ENCODE measurements around the gene ITGA3. TPM values are rescaled to one million over a fixed set of nuclear protein-coding genes. Genes with fewer than 3 reads are reported as not detected.

Gene ITGA3
- polyA plus RNA-seq (ENCODE audit: low read depth in 6 of 6), result 1 to 10 TPM in 1 of 6 donors, under 1 TPM in 4, not detected in 1; 0.29 to 1.4 (median 0.62) TPM

GRCh38 chr17:50055426-50056216, at the start of gene ITGA3:
Gene ITGA3 (plus strand): TSS chr17:50056110. CDS start chr17:50056440, 330 bp downstream.
- Mint-ChIP-seq H3K9me3 (no peaks in the 10 kb centered on the region), H3K4me1 (peaks cover 12 to 27% (median 24%) of the 10 kb centered on the region in 3 donors), H3K4me3 (peak within 1 kb of the TSS; percentile 79 to 95 (median 90)), H3K36me3 (no peaks in the 10 kb centered on the region), H3K27ac (peak within 1 kb of the TSS in 3 of 6 donors; percentile 45 to 84 (median 80)), H3K27me3 (peaks cover 24 to 76% (median 44%) of the 10 kb centered on the region in 3 donors)
- DNase-seq (peak; percentile 14), ATAC-seq (ENCODE audit: low read depth in 2 of 2) (peak; percentile 47 to 48)

DNA sequence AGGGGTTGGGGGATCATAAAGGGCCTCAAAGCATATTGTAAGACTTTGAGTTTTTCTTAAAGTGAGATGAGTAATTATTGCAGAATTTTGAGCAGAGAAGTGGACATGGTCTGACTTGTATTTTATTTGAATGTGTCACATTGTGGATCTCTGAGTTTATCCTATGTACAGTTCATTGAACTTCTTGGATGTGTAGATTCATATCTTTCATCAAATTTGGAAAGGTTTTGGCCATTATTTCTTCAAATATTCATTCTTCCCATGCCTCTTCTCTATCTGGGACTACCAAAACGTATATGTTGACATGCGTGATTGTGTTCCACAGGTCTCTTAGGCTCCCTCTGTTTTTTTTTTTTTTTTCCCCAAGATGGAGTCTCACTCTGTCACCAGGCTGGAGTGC, 46.6 kb upstream of the ITGA3 start:
- DNase-seq, result no peak
- Mint-ChIP-seq H3K36me3 (peaks cover 17 to 33% of the 10 kb centered on the region in 2 donors), H3K9me3 (peaks cover 5 to 48% (median 32%) of the 10 kb centered on the region in 7 donors), H3K4me1 (peaks cover 9 to 21% (median 9%) of the 10 kb centered on the region in 3 donors), H3K27ac (no peak overlapping the region), H3K27me3 (peaks cover 18 to 49% (median 25%) of the 10 kb centered on the region in 3 donors), H3K4me3 (no peak overlapping the region)
- no peak for ATAC-seq (ENCODE audit: low read depth in 2 of 2)

- Mint-ChIP-seq H3K4me3 (peak overlapping the region in 1 of 8 donors; percentile 6), H3K4me1 (peaks cover 0 to 2% (median 0%) of the 10 kb centered on the region in 3 donors), H3K27ac (no peak overlapping the region), H3K36me3 (peaks cover 22 to 47% of the 10 kb centered on the region in 2 donors), H3K27me3 (peaks cover 33 to 74% (median 39%) of the 10 kb centered on the region in 3 donors), H3K9me3 (peaks cover 10 to 57% (median 40%) of the 10 kb centered on the region in 7 donors)
- DNase-seq (no peak), ATAC-seq (ENCODE audit: low read depth in 2 of 2) (no peak)
Observed at GRCh38 chr17:50013079-50013478, 42.8 kb upstream of the ITGA3 start.

GRCh38 chr17:50014471-50015088, 41.3 kb upstream of the ITGA3 start:
- H3K27ac Mint-ChIP-seq, result no peak overlapping the region
- H3K4me1 Mint-ChIP-seq, result no peaks in the 10 kb centered on the region
- H3K27me3 Mint-ChIP-seq, result peaks cover 37 to 76% (median 39%) of the 10 kb centered on the region in 3 donors
- ATAC-seq (ENCODE audit: low read depth in 2 of 2) (no peak), DNase-seq (no peak)
- peaks cover 18 to 38% of the 10 kb centered on the region in 2 donors for H3K36me3 Mint-ChIP-seq
- H3K4me3 Mint-ChIP-seq, result no peak overlapping the region
- peaks cover 5 to 46% (median 33%) of the 10 kb centered on the region in 7 donors for H3K9me3 Mint-ChIP-seq

- no peak overlapping the region for H3K4me3 Mint-ChIP-seq
- no peak for DNase-seq
Observed at GRCh38 chr17:50015146-50015545, 40.8 kb upstream of the ITGA3 start.

GRCh38 chr17:50018909-50019308, 37.0 kb upstream of the ITGA3 start:
- peaks cover 5 to 15% (median 10%) of the 10 kb centered on the region in 7 donors for H3K9me3 Mint-ChIP-seq
- DNase-seq (no peak), ATAC-seq (ENCODE audit: low read depth in 2 of 2) (no peak)
- no peaks in the 10 kb centered on the region for H3K4me1 Mint-ChIP-seq
- no peak overlapping the region for H3K27ac Mint-ChIP-seq
- H3K36me3 Mint-ChIP-seq, result peaks cover 7 to 18% of the 10 kb centered on the region in 2 donors
- H3K4me3 Mint-ChIP-seq, result no peak overlapping the region
- peaks cover 36 to 56% (median 44%) of the 10 kb centered on the region in 3 donors for H3K27me3 Mint-ChIP-seq

More at GRCh38 chr17:50015146-50015545, 40.8 kb upstream of the ITGA3 start:
- Mint-ChIP-seq H3K27me3 (peaks cover 37 to 71% (median 39%) of the 10 kb centered on the region in 3 donors), H3K36me3 (peaks cover 18 to 36% of the 10 kb centered on the region in 2 donors), H3K4me1 (no peaks in the 10 kb centered on the region), H3K27ac (no peak overlapping the region), H3K9me3 (peaks cover 5 to 40% (median 33%) of the 10 kb centered on the region in 7 donors)
- no peak for ATAC-seq (ENCODE audit: low read depth in 2 of 2)

DNA sequence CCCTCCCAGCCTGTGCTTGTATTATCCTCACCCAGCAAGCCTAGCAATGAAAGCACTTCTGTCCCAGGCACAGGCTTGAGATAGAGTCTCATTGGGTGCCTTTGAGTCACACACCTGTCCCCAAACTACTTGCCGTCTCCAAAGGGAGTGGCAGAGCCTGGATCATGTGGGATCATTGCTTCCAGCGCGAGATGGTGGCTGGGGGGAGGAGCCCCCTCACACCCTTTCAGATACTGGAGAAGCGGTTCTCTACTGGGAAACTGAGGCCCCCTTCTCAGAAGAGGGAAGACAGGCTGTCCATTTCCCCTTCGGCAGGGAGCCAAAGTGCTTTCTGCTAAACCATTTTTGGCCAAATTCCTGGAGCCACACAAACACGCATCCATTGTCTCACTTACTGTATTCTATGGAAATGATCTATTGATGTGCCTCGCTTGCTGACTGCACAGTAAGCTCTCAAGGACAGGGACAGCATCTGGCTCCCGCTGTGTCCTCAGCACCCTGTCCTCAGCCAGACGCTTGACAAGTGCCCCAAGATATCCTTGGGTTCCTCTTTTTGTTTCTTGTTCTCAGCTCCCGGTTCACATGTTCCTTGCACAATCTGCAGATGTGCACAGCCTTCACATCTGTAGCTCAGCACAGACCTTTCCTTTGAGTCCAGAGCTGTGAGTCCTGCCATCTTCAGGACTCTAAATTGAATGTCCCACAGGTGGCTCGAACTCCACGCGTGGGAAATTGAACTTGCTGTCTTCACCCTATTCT, 34.9 kb upstream of the ITGA3 start:
- Mint-ChIP-seq H3K27me3 (peaks cover 25 to 40% (median 26%) of the 10 kb centered on the region in 3 donors), H3K4me1 (peaks cover 0 to under 1% (median 0%) of the 10 kb centered on the region in 3 donors), H3K27ac (no peak overlapping the region), H3K36me3 (no peaks in the 10 kb centered on the region), H3K9me3 (no peaks in the 10 kb centered on the region), H3K4me3 (no peak overlapping the region)
- no peak for DNase-seq
- ATAC-seq (ENCODE audit: low read depth in 2 of 2), result no peak

- ATAC-seq (ENCODE audit: low read depth in 2 of 2) (no peak), DNase-seq (no peak)
- H3K4me3 Mint-ChIP-seq, result no peak overlapping the region
- H3K27me3 Mint-ChIP-seq, result peaks cover 24 to 38% (median 26%) of the 10 kb centered on the region in 3 donors
- H3K27ac Mint-ChIP-seq, result peak overlapping the region in 1 of 6 donors; percentile 76
- H3K4me1 Mint-ChIP-seq, result peaks cover 0 to 6% (median 0%) of the 10 kb centered on the region in 3 donors
- no peaks in the 10 kb centered on the region for H3K9me3 Mint-ChIP-seq
- no peaks in the 10 kb centered on the region for H3K36me3 Mint-ChIP-seq
Observed at GRCh38 chr17:50021681-50022370, 34.1 kb upstream of the ITGA3 start.

DNA sequence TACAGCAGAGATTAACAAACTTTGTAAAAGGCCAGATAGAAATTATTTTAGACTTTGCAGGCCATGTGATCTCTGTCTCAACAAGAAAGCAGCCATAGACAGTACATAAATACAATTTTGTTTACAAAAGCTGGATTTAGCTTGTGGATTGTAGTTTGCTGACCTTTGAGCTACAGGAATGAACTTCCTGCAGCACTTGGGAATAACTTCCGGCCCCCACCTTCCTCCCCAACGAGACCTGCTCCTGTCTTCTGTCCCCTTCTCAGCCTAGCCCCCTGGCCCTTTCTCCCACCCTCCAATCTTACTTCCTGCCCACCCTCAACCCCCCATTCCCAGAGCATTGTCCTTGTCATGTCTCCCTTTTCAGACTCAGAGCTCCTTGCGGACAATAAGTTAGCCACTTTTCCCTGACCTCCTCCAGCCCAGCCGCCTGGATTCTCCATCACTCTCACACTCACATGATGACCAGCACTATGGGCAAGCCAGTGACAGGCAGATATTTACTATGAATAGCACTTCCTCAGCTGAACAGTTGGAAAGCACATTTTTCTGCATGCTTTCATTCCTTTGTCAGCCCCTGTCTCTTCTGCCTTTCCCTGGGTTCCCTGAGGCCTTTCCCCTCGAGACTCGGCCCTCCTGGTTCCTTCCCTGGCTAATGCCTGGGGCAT, 33.3 kb upstream of the ITGA3 start:
- DNase-seq, result no peak
- Mint-ChIP-seq H3K36me3 (no peaks in the 10 kb centered on the region), H3K27ac (peak overlapping the region in 1 of 6 donors; percentile 67), H3K4me1 (peaks cover 4 to 11% (median 4%) of the 10 kb centered on the region in 3 donors), H3K9me3 (no peaks in the 10 kb centered on the region), H3K27me3 (peaks cover 29 to 39% (median 32%) of the 10 kb centered on the region in 3 donors), H3K4me3 (no peak overlapping the region)
- no peak for ATAC-seq (ENCODE audit: low read depth in 2 of 2)

DNA sequence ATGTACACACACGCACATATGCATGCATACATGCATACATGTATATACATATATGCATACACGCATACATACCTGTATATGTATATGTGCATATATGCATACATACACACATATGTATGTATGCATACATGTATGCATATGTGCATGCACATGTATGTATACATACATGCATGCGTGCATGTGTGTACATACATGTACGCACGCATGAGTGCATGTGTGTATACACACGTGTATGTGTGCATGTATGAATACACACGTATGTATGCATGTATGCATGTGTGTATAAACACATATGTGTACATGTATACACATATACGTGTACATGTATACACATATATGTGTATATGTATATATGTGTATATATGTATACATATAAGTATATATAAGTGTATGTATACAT, 32.4 kb upstream of the ITGA3 start:
- Mint-ChIP-seq H3K9me3 (no peaks in the 10 kb centered on the region), H3K4me3 (no peak overlapping the region), H3K27ac (no peak overlapping the region), H3K36me3 (no peaks in the 10 kb centered on the region), H3K27me3 (peaks cover 30 to 48% (median 41%) of the 10 kb centered on the region in 3 donors), H3K4me1 (peaks cover 9 to 14% (median 9%) of the 10 kb centered on the region in 3 donors)
- no peak for ATAC-seq (ENCODE audit: low read depth in 2 of 2)
- DNase-seq, result no peak

DNA sequence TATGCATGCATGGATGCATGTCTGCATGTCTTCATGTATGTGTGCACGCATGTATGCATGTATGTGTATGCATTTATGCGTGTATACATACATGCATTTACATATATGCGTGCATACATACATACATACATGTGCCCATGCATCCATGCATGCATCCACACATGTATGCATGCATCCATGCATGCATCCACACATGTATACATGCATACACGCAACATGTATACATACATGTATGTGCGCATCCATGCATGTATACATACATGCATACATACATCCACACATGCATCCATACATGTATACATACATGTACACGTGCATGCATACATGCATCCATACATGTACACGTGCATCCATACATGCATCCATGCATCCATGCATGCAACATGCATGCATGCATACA, 31.1 kb upstream of the ITGA3 start:
- H3K27me3 Mint-ChIP-seq, result peaks cover 27 to 46% (median 40%) of the 10 kb centered on the region in 3 donors
- ATAC-seq (ENCODE audit: low read depth in 2 of 2) (no peak), DNase-seq (no peak)
- no peaks in the 10 kb centered on the region for H3K36me3 Mint-ChIP-seq
- H3K27ac Mint-ChIP-seq, result no peak overlapping the region
- peaks cover 9 to 17% (median 13%) of the 10 kb centered on the region in 3 donors for H3K4me1 Mint-ChIP-seq
- no peaks in the 10 kb centered on the region for H3K9me3 Mint-ChIP-seq
- H3K4me3 Mint-ChIP-seq, result no peak overlapping the region

DNA sequence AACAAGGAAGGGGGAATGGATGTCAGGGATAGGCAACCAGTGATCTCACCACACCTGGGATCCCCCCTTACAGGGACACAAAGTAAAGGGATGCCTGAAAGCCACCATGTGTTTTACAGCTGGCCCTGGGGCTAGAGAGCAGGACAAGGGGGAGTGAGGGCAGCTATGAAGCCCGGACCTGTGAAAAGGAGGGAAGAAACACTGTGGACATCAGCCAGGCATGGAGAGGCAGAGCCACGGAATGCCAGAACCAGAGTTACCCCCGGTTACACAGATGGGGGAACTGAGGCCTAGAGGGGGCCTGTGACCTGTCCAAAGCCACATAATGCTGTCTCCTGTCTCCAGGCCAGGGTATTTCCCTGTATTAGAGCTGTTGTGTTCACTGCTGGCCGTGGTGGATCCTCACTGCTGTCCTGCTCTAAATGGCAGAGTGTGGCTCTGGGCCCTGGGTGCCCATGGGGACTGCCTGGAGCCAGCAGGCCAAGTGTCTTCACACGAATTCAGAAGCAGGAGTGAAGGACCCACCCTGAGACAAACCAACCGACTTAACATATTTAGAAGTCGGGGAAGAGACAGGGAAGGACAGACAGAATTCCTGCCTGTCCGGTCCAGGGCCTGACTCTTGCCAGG, 29.7 kb upstream of the ITGA3 start:
- H3K27me3 Mint-ChIP-seq, result peaks cover 26 to 45% (median 43%) of the 10 kb centered on the region in 3 donors
- H3K27ac Mint-ChIP-seq, result peak overlapping the region in 1 of 6 donors; percentile 24
- H3K36me3 Mint-ChIP-seq, result no peaks in the 10 kb centered on the region
- no peaks in the 10 kb centered on the region for H3K9me3 Mint-ChIP-seq
- DNase-seq (no peak), ATAC-seq (ENCODE audit: low read depth in 2 of 2) (no peak)
- H3K4me1 Mint-ChIP-seq, result peaks cover 9 to 17% (median 13%) of the 10 kb centered on the region in 3 donors
- peak overlapping the region in 1 of 8 donors; percentile 61 for H3K4me3 Mint-ChIP-seq

All from naive B cell (primary cell).